Brain microvascular endothelial cell (primary cell): ENCODE results near the gene PPIF.

ENCODE experiments used
- DNase-seq: peaks from one replicate; pipeline ENCODE4 v3.0.0-alpha.2; 2020
- H3K27ac ChIP-seq: fragments of 250-450 bp; sonication (Bioruptor Pico); 2 replicates; pipeline ENCODE4 v1.5.1; 2020; ENCODE audit warnings: mild to moderate bottlenecking, moderate library complexity
- H3K27me3 ChIP-seq: fragments of 250-450 bp; sonication (Bioruptor Pico); replicated peaks from 2 replicates; pipeline ENCODE4 v1.5.1; 2020; ENCODE audit warnings: mild to moderate bottlenecking
- H3K36me3 ChIP-seq: fragments of 250-450 bp; sonication (Bioruptor Pico); replicated peaks from 2 replicates; pipeline ENCODE4 v1.5.1; 2020; ENCODE audit warnings: mild to moderate bottlenecking
- H3K4me3 ChIP-seq: 2 replicates; pipeline ENCODE4 v1.5.1; 2011; ENCODE audit warnings: low read depth, mild to moderate bottlenecking, control low read depth, low read length, moderate library complexity
- in situ Hi-C: cut with HindIII; loops from 2 replicates; pipeline ENCODE4 v1.10.0; 2017; ENCODE audit warnings: low sequenced_read_pairs, low pct_ligation_motif_present
- TF ChIP-seq, protein P1 (sequence below): IDR thresholded peaks from 2 replicates; pipeline ENCODE4 v1.5.1; 2011; ENCODE audit warnings: low read depth, mild to moderate bottlenecking, moderate library complexity, low read length, control low read depth, inconsistent platforms; ENCODE audit errors: missing control alignments

Gene PPIF

DNA sequence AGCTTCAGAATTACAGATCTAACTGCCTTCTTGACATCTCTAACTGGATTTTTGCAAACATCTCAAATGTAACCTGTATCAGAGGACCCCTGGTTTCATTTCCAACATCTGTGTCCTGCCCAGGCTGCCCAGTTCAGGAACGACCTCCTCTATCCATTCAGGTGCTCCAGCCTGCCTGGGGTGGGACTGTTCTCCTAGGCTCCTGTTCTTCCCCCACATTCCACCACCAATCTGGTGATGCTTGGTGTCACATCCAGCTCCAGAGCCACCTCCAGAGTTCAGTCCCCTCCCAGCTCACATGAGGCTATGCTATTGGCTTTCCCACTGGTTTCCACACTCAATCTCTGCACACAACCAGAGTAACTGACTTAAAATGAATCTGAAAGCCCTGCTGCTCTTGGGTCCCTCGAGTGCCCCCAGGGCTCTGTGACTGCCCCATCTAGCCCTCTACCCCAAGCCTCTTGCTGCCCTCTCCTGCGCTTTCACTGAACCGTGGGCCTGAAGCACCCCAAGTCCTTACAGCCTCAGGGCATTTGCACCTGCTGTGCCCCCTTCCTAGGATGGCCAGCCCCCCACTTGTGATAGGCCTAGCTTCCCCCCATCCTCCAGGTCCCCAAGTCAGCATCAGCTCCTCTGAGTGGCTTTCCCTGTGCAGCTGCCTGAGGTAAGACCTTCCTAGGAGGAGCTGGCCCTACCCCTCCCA is 46.1 kb downstream of the PPIF start:
- in situ Hi-C loops, result no loop called here
- Histone ChIP-seq H3K27me3 (no peaks in the 10 kb centered on the region), H3K4me3 (no peak overlapping the region), H3K27ac (no peak overlapping the region), H3K36me3 (peaks cover 6% of the 10 kb centered on the region)
- DNase-seq, result no peak
- TF ChIP-seq, protein P1, sequence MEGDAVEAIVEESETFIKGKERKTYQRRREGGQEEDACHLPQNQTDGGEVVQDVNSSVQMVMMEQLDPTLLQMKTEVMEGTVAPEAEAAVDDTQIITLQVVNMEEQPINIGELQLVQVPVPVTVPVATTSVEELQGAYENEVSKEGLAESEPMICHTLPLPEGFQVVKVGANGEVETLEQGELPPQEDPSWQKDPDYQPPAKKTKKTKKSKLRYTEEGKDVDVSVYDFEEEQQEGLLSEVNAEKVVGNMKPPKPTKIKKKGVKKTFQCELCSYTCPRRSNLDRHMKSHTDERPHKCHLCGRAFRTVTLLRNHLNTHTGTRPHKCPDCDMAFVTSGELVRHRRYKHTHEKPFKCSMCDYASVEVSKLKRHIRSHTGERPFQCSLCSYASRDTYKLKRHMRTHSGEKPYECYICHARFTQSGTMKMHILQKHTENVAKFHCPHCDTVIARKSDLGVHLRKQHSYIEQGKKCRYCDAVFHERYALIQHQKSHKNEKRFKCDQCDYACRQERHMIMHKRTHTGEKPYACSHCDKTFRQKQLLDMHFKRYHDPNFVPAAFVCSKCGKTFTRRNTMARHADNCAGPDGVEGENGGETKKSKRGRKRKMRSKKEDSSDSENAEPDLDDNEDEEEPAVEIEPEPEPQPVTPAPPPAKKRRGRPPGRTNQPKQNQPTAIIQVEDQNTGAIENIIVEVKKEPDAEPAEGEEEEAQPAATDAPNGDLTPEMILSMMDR, result no peak

DNA sequence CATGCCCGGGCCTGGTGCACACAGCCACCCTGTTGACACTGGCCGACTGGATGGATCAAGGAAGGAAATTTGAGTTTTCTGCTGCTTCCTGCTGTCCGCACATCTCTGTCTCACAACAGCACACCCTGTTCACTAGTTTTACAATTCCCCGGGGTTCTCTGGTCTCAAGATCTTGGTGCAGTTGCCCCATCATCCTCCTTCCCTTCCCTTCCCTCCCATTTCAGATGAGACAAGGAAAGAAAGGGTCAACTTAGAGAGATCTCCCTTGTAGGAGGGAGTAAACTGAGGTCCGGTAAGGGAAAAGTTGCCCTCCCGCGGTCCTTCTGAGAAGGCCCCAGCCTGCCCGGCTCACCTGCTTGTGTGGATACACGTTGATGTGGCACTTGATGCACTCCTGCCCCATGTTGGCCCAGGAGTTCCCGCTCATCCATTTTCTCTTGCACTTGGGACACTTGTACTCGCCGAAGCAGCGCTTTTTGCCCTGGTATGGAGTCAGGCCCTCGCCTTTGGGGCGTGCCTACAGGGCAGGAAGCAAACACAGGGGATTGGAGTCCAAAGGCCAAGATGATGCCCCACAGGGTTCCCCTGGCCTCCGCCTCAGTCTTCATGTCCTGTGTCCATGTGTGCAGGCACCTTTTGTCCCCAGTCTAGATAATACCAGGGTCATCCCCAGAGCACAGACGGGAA is 46.8 kb downstream of the PPIF start:
- no peak overlapping the region for H3K27ac ChIP-seq
- no peak overlapping the region for H3K4me3 ChIP-seq
- peaks cover 5% of the 10 kb centered on the region for H3K36me3 ChIP-seq
- no peaks in the 10 kb centered on the region for H3K27me3 ChIP-seq
- TF ChIP-seq, protein P1, result no peak
- DNase-seq, result no peak
- in situ Hi-C loops, result no loop called here

DNA sequence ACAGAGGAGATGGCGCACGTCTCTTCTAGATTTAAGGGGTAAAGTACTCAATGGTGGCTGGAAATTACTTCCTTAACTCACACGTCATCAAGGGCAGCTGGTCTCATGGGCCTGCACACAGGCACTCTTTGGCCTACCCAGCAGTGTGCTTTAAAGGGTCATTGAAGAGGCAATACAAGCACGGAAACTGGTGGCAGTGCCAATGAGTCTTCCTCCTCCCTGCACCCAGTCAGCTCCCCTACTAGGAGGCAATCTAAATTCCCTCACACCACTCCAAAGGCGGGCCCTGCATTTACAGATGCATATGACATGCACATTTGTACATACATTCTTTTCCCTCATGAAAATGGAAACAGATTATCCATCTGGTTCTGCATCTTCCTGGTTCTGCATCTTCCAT is 47.4 kb downstream of the PPIF start:
- no peak overlapping the region for H3K27ac ChIP-seq
- no peak overlapping the region for H3K4me3 ChIP-seq
- no peak for DNase-seq
- H3K36me3 ChIP-seq, result peaks cover 3% of the 10 kb centered on the region
- in situ Hi-C loops, result no loop called here
- H3K27me3 ChIP-seq, result no peaks in the 10 kb centered on the region
- TF ChIP-seq, protein P1, result no peak

DNA sequence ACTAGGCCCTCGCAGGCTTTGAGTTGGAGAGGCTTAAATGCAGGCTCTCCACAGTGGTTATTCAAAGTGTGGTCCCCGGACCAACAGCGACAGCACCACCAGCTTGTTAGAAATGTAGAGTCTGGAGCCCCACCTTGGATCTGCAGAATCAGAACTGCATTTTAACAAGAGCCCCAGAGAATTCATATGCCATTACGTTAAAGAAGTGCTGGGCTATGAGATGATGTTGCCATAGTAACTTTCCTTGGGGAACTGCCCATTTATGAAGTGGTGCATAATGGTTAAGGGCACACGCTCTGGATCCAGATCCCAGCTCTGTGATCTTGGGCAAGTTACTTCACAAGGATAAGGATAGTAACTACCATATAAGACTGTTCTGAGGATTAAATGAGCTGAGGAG is 49.3 kb downstream of the PPIF start:
- no peak overlapping the region for H3K4me3 ChIP-seq
- H3K27me3 ChIP-seq, result no peaks in the 10 kb centered on the region
- in situ Hi-C loops, result no loop called here
- peaks cover 3% of the 10 kb centered on the region for H3K36me3 ChIP-seq
- DNase-seq, result no peak
- TF ChIP-seq, protein P1, result no peak
- no peak overlapping the region for H3K27ac ChIP-seq

DNA sequence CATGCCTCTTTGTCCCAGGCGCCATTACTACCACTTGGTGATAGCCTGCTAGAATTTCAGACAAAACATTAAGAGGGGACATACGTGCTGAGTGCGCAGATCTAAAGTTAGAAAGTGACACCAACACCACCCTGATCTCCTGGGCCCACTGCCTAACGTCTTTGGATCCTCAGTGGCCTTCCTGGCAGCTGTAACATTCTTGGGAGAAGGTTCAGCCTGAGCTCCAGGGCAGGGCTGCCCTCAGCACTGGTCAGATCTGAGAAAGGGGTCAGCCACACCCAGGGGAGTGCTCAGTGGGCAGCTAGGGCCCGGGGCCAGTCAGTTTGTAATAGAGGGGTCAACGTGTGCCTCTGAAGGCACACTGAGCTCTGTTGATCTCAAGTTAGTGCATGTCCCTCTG is 49.8 kb downstream of the PPIF start:
- TF ChIP-seq, protein P1, result no peak
- no peak overlapping the region for H3K4me3 ChIP-seq
- in situ Hi-C loops, result no loop called here
- no peak for DNase-seq
- H3K27ac ChIP-seq, result no peak overlapping the region
- peaks cover 3% of the 10 kb centered on the region for H3K36me3 ChIP-seq
- no peaks in the 10 kb centered on the region for H3K27me3 ChIP-seq
